PC-9 (cell line): ENCODE measurements around the gene LRRC56. TPM values are rescaled to one million over a fixed set of nuclear protein-coding genes. Genes with fewer than 3 reads are reported as not detected.
A peak's percentile ranks its signal among the peaks of the same experiment; 100 is the strongest.

Experiments
- BruUV-seq: library from RNA; stranded (reverse); fragments of 400-500 nt; replicated peaks from 2 replicates; lab custom pipeline; 2021; lab: Mats Ljungman, UMichigan
- CTCF ChIA-PET: fragments of 300-600 bp; sonication (Branson Sonifier 250); formaldehyde crosslinking; loops from one replicate; lab custom pipeline; 2022; ENCODE audit warnings: antibody characterized with exemption; lab: Charles Lee
- POLR2A ChIA-PET: fragments of 300-600 bp; sonication (Branson Sonifier 250); formaldehyde crosslinking; loops from one replicate; lab custom pipeline; 2022; ENCODE audit warnings: antibody characterized with exemption; ENCODE audit not compliant: unreplicated experiment; lab: Charles Lee
- DNase-seq, 2 experiments: peaks; one replicate each; pipeline versions ENCODE4 v3.0.0 to v3.0.0-alpha.2; 2015 to 2022; ENCODE audit warnings: mixed read lengths in 1 of 2
- H2AFZ ChIP-seq: fragments of 200-600 bp; sonication (generic); 2 replicates; pipeline ENCODE4 v1.8.1; 2017; ENCODE audit warnings: antibody characterized with exemption
- H3F3A ChIP-seq: fragments of 200-600 bp; sonication (generic); 2 replicates; pipeline ENCODE4 v1.8.1; 2017; ENCODE audit warnings: antibody characterized with exemption, mild to moderate bottlenecking, low read depth; ENCODE audit not compliant: insufficient read depth
- H3K27ac ChIP-seq: fragments of 200-600 bp; sonication (generic); 2 replicates; pipeline ENCODE4 v1.6.1; 2016; ENCODE audit warnings: mixed run types
- H3K27me3 ChIP-seq: fragments of 200-600 bp; sonication (generic); 2 replicates; pipeline ENCODE4 v1.6.1; 2016; ENCODE audit warnings: low read depth, mixed run types; ENCODE audit not compliant: insufficient read depth
- H3K36me3 ChIP-seq: fragments of 200-600 bp; sonication (generic); 2 replicates; pipeline ENCODE4 v1.6.1; 2016; ENCODE audit warnings: low read depth, mixed run types
- H3K4me1 ChIP-seq: fragments of 200-600 bp; sonication (generic); replicated peaks from 2 replicates; pipeline ENCODE4 v1.6.1; 2016; ENCODE audit warnings: mixed run types; ENCODE audit not compliant: insufficient read depth
- H3K4me2 ChIP-seq: fragments of 200-600 bp; sonication (generic); 2 replicates; pipeline ENCODE4 v1.6.1; 2017; ENCODE audit warnings: mixed run types
- H3K4me3 ChIP-seq: fragments of 200-600 bp; sonication (generic); 2 replicates; pipeline ENCODE4 v1.6.1; 2016; ENCODE audit warnings: mixed run types
- H3K79me2 ChIP-seq: fragments of 200-600 bp; sonication (generic); 2 replicates; pipeline ENCODE4 v1.6.1; 2017; ENCODE audit warnings: low read depth, mixed run types
- H3K9me2 ChIP-seq: fragments of 200-600 bp; sonication (generic); 2 replicates; pipeline ENCODE4 v1.8.1; 2017; ENCODE audit warnings: mild to moderate bottlenecking; ENCODE audit not compliant: insufficient read depth
- H3K9me3 ChIP-seq: fragments of 200-600 bp; sonication (generic); 2 replicates; pipeline ENCODE4 v1.8.1; 2016; ENCODE audit warnings: low read depth; ENCODE audit not compliant: insufficient read depth
- H4K20me1 ChIP-seq: fragments of 200-600 bp; sonication (generic); 2 replicates; pipeline ENCODE4 v1.8.1; 2017; ENCODE audit not compliant: insufficient read depth
- EZH2 ChIP-seq: fragments of 200-600 bp; sonication (generic); IDR thresholded peaks from 2 replicates; pipeline ENCODE4 v1.8.0; 2017; ENCODE audit warnings: antibody characterized with exemption, low read depth
- intact Hi-C: fragments of 100-400 bp; cut with micrococcal nuclease; formaldehyde crosslinking; loops from one replicate; pipeline ENCODE4 v1.10.0; 2022; ENCODE audit not compliant: unreplicated experiment
- total RNA-seq: library from RNA; stranded (reverse); gene quantifications from 2 replicates; pipeline ENCODE4 v1.2.3, GENCODE V29; 2021
- TF ChIP-seq, protein P1 (sequence below): fragments of 200-600 bp; sonication (generic); conservative IDR thresholded peaks from 2 replicates; pipeline ENCODE4 v1.6.1; 2017; ENCODE audit warnings: mixed run types, antibody characterized with exemption, mild to moderate bottlenecking, moderate library complexity

LRRC56 gene
- total RNA-seq, 1 experiment from 2014 or later, result 5.0 TPM

DNA sequence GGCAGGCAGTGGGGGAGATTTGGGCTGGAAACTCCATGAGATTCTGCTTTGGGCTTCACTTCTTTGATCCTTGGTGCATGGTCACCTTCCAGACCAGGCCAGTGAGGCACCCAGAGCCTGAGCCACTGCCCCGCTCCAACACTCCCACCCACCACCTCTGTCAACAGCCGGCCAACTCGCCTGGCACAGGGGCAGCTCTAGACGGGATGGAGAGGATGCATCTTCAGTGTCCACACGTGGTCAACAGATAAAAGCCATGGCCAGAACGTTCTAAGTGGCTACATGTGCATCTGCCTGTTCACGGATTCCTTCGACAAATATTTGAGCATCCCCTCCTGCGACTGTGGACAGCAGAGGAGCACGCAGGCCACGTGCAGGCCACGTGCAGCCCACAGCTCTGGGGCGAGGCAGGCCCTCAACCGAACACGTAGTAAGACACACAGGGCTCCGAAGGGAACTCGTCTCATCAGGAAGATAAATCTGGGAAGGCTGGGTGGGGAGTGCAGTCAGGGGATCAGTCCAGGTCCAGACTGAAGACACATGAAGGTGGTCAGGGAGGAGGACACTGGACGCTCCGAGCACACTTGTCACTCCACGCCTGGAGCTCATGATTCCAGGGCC, 1.2 kb downstream of the LRRC56 start:
- H3K4me3 ChIP-seq, result no peak overlapping the region
- no peaks in the 10 kb centered on the region for H3K9me3 ChIP-seq
- ChIA-PET CTCF (no interaction called here), POLR2A (no interaction called here)
- peaks cover 8% of the 10 kb centered on the region for H3F3A ChIP-seq
- peak overlapping the region; percentile 85; the same call in 1 of the 2 replicates for H3K4me2 ChIP-seq
- BruUV-seq, result no TSS peak
- no peaks in the 10 kb centered on the region for H4K20me1 ChIP-seq
- no peak overlapping the region for H2AFZ ChIP-seq
- H3K27me3 ChIP-seq, result no peaks in the 10 kb centered on the region
- H3K4me1 ChIP-seq, result no peaks in the 10 kb centered on the region
- no peaks in the 10 kb centered on the region for H3K36me3 ChIP-seq
- no peaks in the 10 kb centered on the region for H3K9me2 ChIP-seq
- H3K27ac ChIP-seq, result no peak overlapping the region
- intact Hi-C loops, result no loop called here
- DNase-seq, result no peak
- 0 out of 2 replicates have a peak, but pooled peaks cover 3% of the 10 kb centered on the region for H3K79me2 ChIP-seq
- TF ChIP-seq, protein P1, sequence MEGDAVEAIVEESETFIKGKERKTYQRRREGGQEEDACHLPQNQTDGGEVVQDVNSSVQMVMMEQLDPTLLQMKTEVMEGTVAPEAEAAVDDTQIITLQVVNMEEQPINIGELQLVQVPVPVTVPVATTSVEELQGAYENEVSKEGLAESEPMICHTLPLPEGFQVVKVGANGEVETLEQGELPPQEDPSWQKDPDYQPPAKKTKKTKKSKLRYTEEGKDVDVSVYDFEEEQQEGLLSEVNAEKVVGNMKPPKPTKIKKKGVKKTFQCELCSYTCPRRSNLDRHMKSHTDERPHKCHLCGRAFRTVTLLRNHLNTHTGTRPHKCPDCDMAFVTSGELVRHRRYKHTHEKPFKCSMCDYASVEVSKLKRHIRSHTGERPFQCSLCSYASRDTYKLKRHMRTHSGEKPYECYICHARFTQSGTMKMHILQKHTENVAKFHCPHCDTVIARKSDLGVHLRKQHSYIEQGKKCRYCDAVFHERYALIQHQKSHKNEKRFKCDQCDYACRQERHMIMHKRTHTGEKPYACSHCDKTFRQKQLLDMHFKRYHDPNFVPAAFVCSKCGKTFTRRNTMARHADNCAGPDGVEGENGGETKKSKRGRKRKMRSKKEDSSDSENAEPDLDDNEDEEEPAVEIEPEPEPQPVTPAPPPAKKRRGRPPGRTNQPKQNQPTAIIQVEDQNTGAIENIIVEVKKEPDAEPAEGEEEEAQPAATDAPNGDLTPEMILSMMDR, result no peak
- TF ChIP-seq EZH2, result no peak

DNA sequence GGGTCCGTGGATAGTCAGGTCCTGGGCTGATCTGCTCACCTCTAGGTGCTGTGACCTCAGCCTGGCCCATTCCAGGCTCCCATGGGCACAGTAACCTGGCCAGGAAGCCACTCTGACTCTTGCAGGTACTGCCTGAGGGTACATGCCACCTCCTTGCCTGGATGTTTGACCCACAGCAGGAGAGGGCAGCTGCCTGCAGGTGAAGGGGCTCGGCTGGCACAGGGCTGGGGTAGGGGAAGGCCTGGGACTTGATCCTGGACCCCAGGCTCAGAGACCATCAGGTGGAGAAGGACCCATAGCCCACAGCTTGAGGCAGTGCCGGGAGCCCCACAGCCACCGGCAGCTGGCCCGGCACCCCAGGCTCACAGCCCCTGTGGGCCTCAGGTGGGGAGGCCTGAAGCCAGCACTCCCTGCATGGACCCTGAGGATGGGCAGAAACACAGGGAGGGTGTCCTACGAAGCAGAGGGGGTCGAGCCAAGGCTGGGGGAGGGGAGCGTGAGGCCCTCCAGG, 2.7 kb downstream of the LRRC56 start:
- CTCF ChIA-PET, result no interaction called here
- no peak overlapping the region for H3K4me2 ChIP-seq

DNA sequence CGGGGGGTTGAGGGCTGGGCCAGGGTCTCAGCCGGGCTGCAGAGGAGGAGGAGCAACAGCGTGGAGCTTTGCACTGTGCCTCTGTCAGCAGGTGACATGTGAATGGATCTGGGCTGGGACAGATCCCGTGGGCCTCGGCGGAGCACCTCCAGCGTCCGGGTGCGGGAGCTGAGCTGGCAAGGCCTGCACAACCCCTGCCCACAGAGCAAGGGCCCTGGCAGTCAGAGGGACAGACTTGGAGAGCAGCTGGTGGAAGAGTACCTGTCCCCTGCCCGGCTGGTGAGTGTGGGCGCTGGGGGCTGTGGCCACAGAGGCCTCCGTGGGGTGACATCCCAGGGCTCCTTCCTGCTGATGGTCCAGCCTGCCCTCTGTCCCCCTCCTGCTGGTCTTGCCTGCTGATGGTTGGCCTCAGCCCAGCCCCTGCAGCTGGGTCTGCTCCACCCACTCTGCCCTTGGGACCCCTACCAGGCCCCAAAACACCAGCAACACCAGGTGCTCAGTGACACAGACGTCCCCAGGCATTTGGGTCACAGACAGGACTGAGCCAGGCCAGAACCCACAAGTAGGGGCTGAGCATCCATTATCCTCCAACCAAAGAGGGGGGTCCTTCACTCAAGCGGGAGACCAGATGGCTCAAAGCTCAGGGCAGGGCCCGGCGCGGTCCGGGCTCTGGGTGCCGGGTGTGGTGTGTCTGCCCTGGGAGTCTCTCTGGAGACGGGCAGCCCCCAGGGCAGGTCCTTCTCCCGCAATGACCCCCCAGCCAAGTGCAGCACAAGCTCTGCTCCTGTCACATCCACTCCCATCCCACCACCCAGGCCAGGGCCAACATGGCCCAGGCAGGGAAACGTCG, 3.5 kb downstream of the LRRC56 start:
- no peak for DNase-seq
- no peaks in the 10 kb centered on the region for H3K36me3 ChIP-seq
- H3K4me1 ChIP-seq, result no peaks in the 10 kb centered on the region
- H3K27me3 ChIP-seq, result no peaks in the 10 kb centered on the region
- H3K79me2 ChIP-seq, result no peaks in the 10 kb centered on the region
- intact Hi-C loops, result no loop called here
- H3K9me2 ChIP-seq, result no peaks in the 10 kb centered on the region
- H2AFZ ChIP-seq, result no peak overlapping the region
- TF ChIP-seq, protein P1, result no peak
- no peak for TF ChIP-seq EZH2
- ChIA-PET POLR2A (no interaction called here), CTCF (no interaction called here)
- H4K20me1 ChIP-seq, result no peaks in the 10 kb centered on the region
- peaks cover 8% of the 10 kb centered on the region for H3F3A ChIP-seq
- H3K27ac ChIP-seq, result no peak overlapping the region
- no peak overlapping the region for H3K4me2 ChIP-seq
- no peaks in the 10 kb centered on the region for H3K9me3 ChIP-seq
- H3K4me3 ChIP-seq, result no peak overlapping the region
- no TSS peak for BruUV-seq

More for the DNA sequence above, 2.7 kb downstream of the LRRC56 start:
- intact Hi-C loops, result no loop called here
- Histone ChIP-seq H3K27me3 (no peaks in the 10 kb centered on the region), H3K4me3 (no peak overlapping the region), H3K9me3 (no peaks in the 10 kb centered on the region), H3K79me2 (no peaks in the 10 kb centered on the region), H2AFZ (no peak overlapping the region), H3F3A (peaks cover 8% of the 10 kb centered on the region), H3K4me1 (no peaks in the 10 kb centered on the region), H3K9me2 (no peaks in the 10 kb centered on the region), H4K20me1 (no peaks in the 10 kb centered on the region), H3K36me3 (no peaks in the 10 kb centered on the region), H3K27ac (no peak overlapping the region)
- POLR2A ChIA-PET, result no interaction called here
- no peak for DNase-seq
- no peak for TF ChIP-seq EZH2
- TF ChIP-seq, protein P1, result no peak
- no TSS peak for BruUV-seq
